GM21528 (cell line): ENCODE measurements around the gene NDUFB2.
"Not testable (repeated sequence)": the region's sequence is repeated elsewhere in the genome, so short reads cannot be mapped to it uniquely, and the experiment has no call there.

Source experiments
- ATAC-seq: cut with Tn5 transposase; IDR thresholded peaks from one replicate; pipeline ENCODE4 v1.9.1; 2021; ENCODE audit warnings: mild to moderate bottlenecking, moderate library complexity; ENCODE audit not compliant: unreplicated experiment, low FRiP score

Gene NDUFB2

GRCh38 chr7:140696680-140697446 lies at the start of gene NDUFB2:
Gene NDUFB2, plus strand, starts transcription at chr7:140696708. Its CDS starts 37 bp downstream, at chr7:140696745.
- ATAC-seq = peak; percentile 93

DNA sequence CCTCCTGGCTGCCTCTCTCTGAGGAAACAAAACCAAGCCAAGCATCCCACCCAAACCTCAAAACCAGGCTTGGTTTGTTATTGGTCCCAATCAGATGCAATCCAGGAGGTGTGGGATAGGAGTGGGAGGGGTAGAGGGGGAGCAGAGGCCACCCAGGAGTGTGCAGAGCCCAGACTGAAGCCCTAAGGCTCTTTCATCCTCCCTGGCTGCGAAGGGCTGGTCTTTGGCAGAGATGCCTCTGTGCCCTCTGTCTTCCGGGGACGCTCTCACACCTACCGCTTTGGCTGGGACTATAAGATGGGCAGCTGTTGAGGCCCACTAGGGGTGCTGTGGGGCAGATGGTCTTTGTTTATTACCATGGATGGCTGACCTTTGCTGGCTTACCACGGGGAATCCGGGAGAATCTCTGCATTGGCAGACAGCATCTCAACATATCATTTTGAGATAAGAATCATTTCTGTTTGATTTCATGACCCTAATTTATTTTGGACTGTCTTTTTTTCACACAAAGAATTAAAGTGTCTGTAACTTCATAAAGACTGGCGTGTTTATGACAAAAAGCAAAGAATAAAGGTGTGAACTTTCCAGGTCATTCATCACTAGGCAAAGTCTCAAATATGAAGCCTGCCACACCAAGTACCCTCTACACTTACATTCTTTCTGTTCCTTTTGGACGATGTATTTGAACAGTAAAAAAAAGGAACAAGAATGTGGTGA lies 49.4 kb upstream of the NDUFB2 start:
- peak; percentile 68 for ATAC-seq

DNA sequence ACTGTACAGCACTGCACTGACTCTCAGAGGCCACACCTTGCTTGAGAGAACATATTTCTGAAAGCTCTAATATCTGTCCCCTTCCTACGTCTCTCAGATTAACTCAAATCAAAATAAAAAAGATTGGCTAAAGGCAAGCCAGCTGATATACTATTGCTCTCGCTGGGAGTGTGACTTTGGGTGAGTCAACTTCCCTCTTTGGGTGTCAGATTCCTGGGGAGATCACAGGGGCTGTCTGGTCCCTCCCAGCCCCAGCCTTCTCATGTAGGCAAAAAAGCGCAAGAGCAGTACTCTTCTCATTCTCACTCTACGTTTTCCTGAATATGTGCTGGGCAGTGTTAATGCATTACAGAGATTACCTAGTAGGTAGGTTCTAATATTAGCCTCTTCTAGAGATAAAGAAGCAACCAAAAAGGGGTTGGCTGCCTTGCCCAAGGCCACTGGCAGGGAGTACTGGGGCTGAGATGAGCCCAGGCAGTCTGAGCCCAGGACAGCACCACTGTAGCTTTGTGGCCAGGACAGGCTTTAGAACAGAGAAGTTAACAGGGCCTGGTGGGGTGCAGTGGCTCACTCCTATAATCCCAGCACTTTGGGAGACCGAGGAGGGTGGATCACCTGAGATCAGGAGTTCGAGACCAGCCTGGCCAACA lies 46.8 kb upstream of the NDUFB2 start:
- ATAC-seq = no peak

- ATAC-seq = no peak
These were observed 46.1 kb upstream of the NDUFB2 start for GRCh38 chr7:140650367-140650766.

- ATAC-seq = no peak
These were observed 43.0 kb upstream of the NDUFB2 start for GRCh38 chr7:140653319-140654108.

- no peak for ATAC-seq
These were observed 42.5 kb upstream of the NDUFB2 start for GRCh38 chr7:140654109-140654387.

DNA sequence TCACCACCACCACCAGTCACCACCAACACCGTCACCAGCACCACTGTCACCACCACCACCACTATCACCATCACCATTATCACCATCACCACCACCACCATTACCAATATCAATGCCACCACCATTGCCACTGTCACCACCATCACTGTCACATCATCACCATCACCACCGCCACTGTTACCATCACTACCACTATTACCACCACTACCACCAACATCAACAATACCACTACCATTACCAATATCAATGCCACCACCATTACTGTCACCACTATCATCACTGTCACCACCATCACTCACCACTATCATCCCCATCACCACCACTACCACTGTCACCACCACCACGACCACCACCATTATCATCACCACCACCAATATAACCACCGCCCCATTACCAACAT lies 41.8 kb upstream of the NDUFB2 start:
- ATAC-seq = no peak

- no peak for ATAC-seq
These were observed 40.7 kb upstream of the NDUFB2 start for GRCh38 chr7:140655511-140656408.

- peak; percentile 95 for ATAC-seq
These were observed 39.7 kb upstream of the NDUFB2 start for GRCh38 chr7:140656548-140657515.

DNA sequence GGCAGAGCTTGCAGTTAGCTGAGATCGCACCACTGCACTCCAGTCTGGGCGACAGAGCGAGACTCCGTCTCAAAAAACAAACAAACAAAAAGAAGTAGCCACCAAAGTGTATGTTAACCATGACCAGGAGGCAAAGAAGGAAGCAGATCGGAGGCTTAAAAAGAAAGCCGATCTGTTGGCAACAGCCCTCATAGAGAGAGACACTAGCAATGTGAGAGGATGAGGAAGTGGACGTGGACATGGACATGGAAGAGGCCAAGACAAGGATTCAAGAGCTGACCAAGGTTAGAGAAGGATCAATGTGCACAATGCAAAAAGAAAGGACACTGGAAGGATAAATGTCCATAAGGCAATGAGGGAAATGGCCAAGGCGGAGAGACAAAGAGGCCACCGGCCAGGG lies 38.6 kb upstream of the NDUFB2 start:
- no peak for ATAC-seq

GRCh38 chr7:140659856-140660255 lies 36.7 kb upstream of the NDUFB2 start:
- ATAC-seq = no peak

GRCh38 chr7:140661124-140661523 lies 35.4 kb upstream of the NDUFB2 start:
- ATAC-seq = no peak

DNA sequence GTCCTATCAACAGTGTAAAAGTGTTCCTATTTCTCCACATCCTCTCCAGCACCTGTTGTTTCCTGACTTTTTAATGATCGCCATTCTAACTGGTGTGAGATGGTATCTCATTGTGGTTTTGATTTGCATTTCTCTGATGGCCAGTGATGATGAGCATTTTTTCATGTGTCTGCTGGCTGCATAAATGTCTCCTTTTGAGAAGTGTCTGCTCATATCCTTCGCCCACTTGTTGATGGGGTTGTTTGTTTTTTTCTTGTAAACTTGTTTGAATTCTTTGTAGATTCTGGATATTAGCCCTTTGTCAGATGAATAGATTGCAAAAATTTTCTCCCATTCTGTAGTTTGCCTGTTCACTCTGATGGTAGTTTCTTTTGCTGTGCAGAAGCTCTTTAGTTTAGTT lies 33.6 kb upstream of the NDUFB2 start:
- not testable (repeated sequence) for ATAC-seq

- ATAC-seq = no peak
These were observed 29.0 kb upstream of the NDUFB2 start for GRCh38 chr7:140667476-140667875.

GRCh38 chr7:140668641-140669040 lies 27.9 kb upstream of the NDUFB2 start:
- no peak for ATAC-seq

GRCh38 chr7:140669352-140669751 lies 27.2 kb upstream of the NDUFB2 start:
- ATAC-seq = no peak

- ATAC-seq = not testable (repeated sequence)
These were observed 26.6 kb upstream of the NDUFB2 start for GRCh38 chr7:140669862-140670261.

DNA sequence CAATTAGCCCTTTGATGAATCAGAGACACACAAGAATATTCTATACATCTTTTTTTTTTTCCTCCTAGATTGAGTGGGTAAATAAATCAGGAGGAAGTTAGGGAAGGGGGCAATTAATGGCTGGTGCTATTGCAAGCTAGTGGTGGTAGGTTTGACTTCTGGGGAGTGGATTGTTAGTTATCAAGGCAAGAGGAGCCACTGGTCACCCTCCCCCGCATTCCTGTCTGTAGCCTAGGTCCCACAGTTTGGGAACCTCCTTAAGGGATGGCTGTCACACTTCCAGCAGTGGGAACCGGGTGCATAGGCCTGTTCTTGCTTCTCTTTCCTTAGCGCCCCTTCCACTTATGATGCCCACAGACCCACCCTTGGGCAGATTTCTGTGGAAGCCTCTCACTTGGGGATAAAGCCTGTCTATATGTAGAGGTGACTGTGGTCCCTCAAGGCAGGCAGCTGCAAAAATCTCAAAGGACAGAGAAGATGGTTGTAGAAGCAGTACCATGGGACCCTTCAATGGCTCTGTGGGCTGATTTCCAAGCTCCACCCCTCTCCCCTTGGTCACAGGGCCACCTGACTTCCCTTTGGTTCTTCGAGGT lies 26.1 kb upstream of the NDUFB2 start:
- ATAC-seq = no peak
